Measurements from ENCODE around the gene PCDHB9.
A peak's percentile ranks its signal among the peaks of the same experiment; 100 is the strongest.

DNA sequence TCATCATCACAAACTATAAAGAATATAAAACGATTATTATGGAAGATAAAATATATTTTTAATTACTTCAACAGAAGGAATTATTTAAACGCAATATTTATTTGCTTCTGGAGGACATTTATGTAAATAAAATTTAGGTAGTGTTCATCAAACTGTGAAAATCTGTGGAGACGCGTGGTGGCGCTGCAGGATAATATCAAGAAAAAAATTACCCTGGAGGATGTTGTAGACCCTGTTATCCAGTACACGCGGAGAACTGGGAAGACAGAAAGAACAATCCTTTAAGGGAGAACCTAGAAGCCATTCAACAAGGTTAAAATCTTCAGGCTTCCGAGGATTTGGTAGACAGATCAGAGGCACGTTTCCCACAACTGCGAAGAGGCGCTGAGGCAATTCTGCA lies 21.5 kb downstream of the PCDHB9 start, which contains the start of gene PCDHB12:
- TF ChIP-seq, protein P1, sequence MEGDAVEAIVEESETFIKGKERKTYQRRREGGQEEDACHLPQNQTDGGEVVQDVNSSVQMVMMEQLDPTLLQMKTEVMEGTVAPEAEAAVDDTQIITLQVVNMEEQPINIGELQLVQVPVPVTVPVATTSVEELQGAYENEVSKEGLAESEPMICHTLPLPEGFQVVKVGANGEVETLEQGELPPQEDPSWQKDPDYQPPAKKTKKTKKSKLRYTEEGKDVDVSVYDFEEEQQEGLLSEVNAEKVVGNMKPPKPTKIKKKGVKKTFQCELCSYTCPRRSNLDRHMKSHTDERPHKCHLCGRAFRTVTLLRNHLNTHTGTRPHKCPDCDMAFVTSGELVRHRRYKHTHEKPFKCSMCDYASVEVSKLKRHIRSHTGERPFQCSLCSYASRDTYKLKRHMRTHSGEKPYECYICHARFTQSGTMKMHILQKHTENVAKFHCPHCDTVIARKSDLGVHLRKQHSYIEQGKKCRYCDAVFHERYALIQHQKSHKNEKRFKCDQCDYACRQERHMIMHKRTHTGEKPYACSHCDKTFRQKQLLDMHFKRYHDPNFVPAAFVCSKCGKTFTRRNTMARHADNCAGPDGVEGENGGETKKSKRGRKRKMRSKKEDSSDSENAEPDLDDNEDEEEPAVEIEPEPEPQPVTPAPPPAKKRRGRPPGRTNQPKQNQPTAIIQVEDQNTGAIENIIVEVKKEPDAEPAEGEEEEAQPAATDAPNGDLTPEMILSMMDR (IDR thresholded peaks at IDR 0.05; ENCODE audit: borderline replicate concordance, extremely low read depth, low read length, poor library complexity, severe bottlenecking) = peak; percentile 40
- no peak for TF ChIP-seq EZH2 (IDR thresholded peaks at IDR 0.05; ENCODE audit: borderline replicate concordance, low read depth, low read length, severe bottlenecking)

Measured in DND-41 (cell line).